ENCODE measurements around the gene CHCHD3.

Gene CHCHD3

GRCh38 chr7:132755538-132756483 lies 326.1 kb downstream of the CHCHD3 start:
- no peak overlapping the region for H3K4me3 Mint-ChIP-seq
- H3K4me1 Mint-ChIP-seq, result peaks cover 5% of the 10 kb centered on the region
- CTCF ChIA-PET, result no interaction called here
- DNase-seq, result no peak
- H3K27ac Mint-ChIP-seq, result no peak overlapping the region
- H3K9me3 Mint-ChIP-seq, result no peaks in the 10 kb centered on the region
- peaks cover 6% of the 10 kb centered on the region for H3K27me3 Mint-ChIP-seq
- no peaks in the 10 kb centered on the region for H3K36me3 Mint-ChIP-seq

- no peak for DNase-seq
- H3K27ac Mint-ChIP-seq, result no peak overlapping the region
- no peaks in the 10 kb centered on the region for H3K9me3 Mint-ChIP-seq
- peaks cover 6% of the 10 kb centered on the region for H3K27me3 Mint-ChIP-seq
- H3K4me1 Mint-ChIP-seq, result peaks cover 5% of the 10 kb centered on the region
- CTCF ChIA-PET, result interaction anchor here (0.6 kb wide), 1 partner anchor 98 kb away, joined by 3 read pairs; no protein-coding TSS in a partner anchor
- no peak overlapping the region for H3K4me3 Mint-ChIP-seq
- no peaks in the 10 kb centered on the region for H3K36me3 Mint-ChIP-seq
Measured at GRCh38 chr7:132752431-132752830, 329.5 kb downstream of the CHCHD3 start.

- H3K27ac Mint-ChIP-seq, result no peak overlapping the region
- DNase-seq, result no peak
- CTCF ChIA-PET, result no interaction called here
- no peak overlapping the region for H3K4me3 Mint-ChIP-seq
- H3K9me3 Mint-ChIP-seq, result no peaks in the 10 kb centered on the region
- H3K4me1 Mint-ChIP-seq, result no peaks in the 10 kb centered on the region
- H3K27me3 Mint-ChIP-seq, result peaks cover 5% of the 10 kb centered on the region
- H3K36me3 Mint-ChIP-seq, result no peaks in the 10 kb centered on the region
Measured at GRCh38 chr7:132751244-132751647, 330.6 kb downstream of the CHCHD3 start.

GRCh38 chr7:132750530-132751217 lies 331.2 kb downstream of the CHCHD3 start:
- CTCF ChIA-PET, result no interaction called here
- Mint-ChIP-seq H3K27ac (no peak overlapping the region), H3K4me1 (no peaks in the 10 kb centered on the region), H3K4me3 (no peak overlapping the region), H3K27me3 (peaks cover 5% of the 10 kb centered on the region), H3K9me3 (no peaks in the 10 kb centered on the region), H3K36me3 (no peaks in the 10 kb centered on the region)
- DNase-seq, result no peak

GRCh38 chr7:132750096-132750495 lies 331.8 kb downstream of the CHCHD3 start:
- H3K9me3 Mint-ChIP-seq, result no peaks in the 10 kb centered on the region
- no peaks in the 10 kb centered on the region for H3K36me3 Mint-ChIP-seq
- no peak overlapping the region for H3K27ac Mint-ChIP-seq
- DNase-seq, result no peak
- CTCF ChIA-PET, result no interaction called here
- H3K27me3 Mint-ChIP-seq, result peaks cover 5% of the 10 kb centered on the region
- H3K4me3 Mint-ChIP-seq, result no peak overlapping the region
- H3K4me1 Mint-ChIP-seq, result no peaks in the 10 kb centered on the region

- Mint-ChIP-seq H3K27me3 (peaks cover 5% of the 10 kb centered on the region), H3K27ac (no peak overlapping the region), H3K4me3 (no peak overlapping the region), H3K36me3 (no peaks in the 10 kb centered on the region), H3K9me3 (peaks cover 2% of the 10 kb centered on the region), H3K4me1 (no peaks in the 10 kb centered on the region)
- no peak for DNase-seq
- CTCF ChIA-PET, result no interaction called here
Measured at GRCh38 chr7:132745510-132745909, 336.4 kb downstream of the CHCHD3 start.

- no peak for DNase-seq
- CTCF ChIA-PET, result no interaction called here
- Mint-ChIP-seq H3K4me3 (no peak overlapping the region), H3K36me3 (no peaks in the 10 kb centered on the region), H3K27me3 (peaks cover 5% of the 10 kb centered on the region), H3K9me3 (peaks cover 2% of the 10 kb centered on the region), H3K27ac (no peak overlapping the region), H3K4me1 (no peaks in the 10 kb centered on the region)
Measured at GRCh38 chr7:132743974-132744373, 337.9 kb downstream of the CHCHD3 start.

GRCh38 chr7:132742189-132742612 lies 339.7 kb downstream of the CHCHD3 start:
- CTCF ChIA-PET, result interaction anchor here (1.6 kb wide), 1 partner anchor 32 kb away, joined by 3 read pairs; no protein-coding TSS in a partner anchor
- no peak for DNase-seq
- Mint-ChIP-seq H3K4me1 (no peaks in the 10 kb centered on the region), H3K27me3 (peaks cover 9% of the 10 kb centered on the region), H3K9me3 (peaks cover 2% of the 10 kb centered on the region), H3K27ac (no peak overlapping the region), H3K4me3 (no peak overlapping the region), H3K36me3 (no peaks in the 10 kb centered on the region)

- no peak for DNase-seq
- H3K36me3 Mint-ChIP-seq, result no peaks in the 10 kb centered on the region
- H3K27ac Mint-ChIP-seq, result no peak overlapping the region
- H3K9me3 Mint-ChIP-seq, result peaks cover 2% of the 10 kb centered on the region
- peaks cover 9% of the 10 kb centered on the region for H3K27me3 Mint-ChIP-seq
- H3K4me1 Mint-ChIP-seq, result no peaks in the 10 kb centered on the region
- CTCF ChIA-PET, result no interaction called here
- H3K4me3 Mint-ChIP-seq, result no peak overlapping the region
Measured at GRCh38 chr7:132740176-132740575, 341.7 kb downstream of the CHCHD3 start.

- peaks cover under 1% of the 10 kb centered on the region for H3K9me3 Mint-ChIP-seq
- H3K4me1 Mint-ChIP-seq, result no peaks in the 10 kb centered on the region
- peaks cover 9% of the 10 kb centered on the region for H3K27me3 Mint-ChIP-seq
- H3K4me3 Mint-ChIP-seq, result no peak overlapping the region
- H3K27ac Mint-ChIP-seq, result no peak overlapping the region
- no peak for DNase-seq
- CTCF ChIA-PET, result no interaction called here
- H3K36me3 Mint-ChIP-seq, result no peaks in the 10 kb centered on the region
Measured at GRCh38 chr7:132739271-132739955, 342.5 kb downstream of the CHCHD3 start.

- Mint-ChIP-seq H3K4me3 (no peak overlapping the region), H3K36me3 (no peaks in the 10 kb centered on the region), H3K4me1 (peaks cover 4% of the 10 kb centered on the region), H3K27ac (no peak overlapping the region), H3K27me3 (peaks cover 9% of the 10 kb centered on the region), H3K9me3 (no peaks in the 10 kb centered on the region)
- CTCF ChIA-PET, result no interaction called here
- no peak for DNase-seq
Measured at GRCh38 chr7:132738254-132738653, 343.6 kb downstream of the CHCHD3 start.

GRCh38 chr7:132735476-132735875 lies 346.4 kb downstream of the CHCHD3 start:
- H3K36me3 Mint-ChIP-seq, result no peaks in the 10 kb centered on the region
- no peak overlapping the region for H3K4me3 Mint-ChIP-seq
- no peak for DNase-seq
- peaks cover 9% of the 10 kb centered on the region for H3K27me3 Mint-ChIP-seq
- no peak overlapping the region for H3K27ac Mint-ChIP-seq
- CTCF ChIA-PET, result no interaction called here
- H3K4me1 Mint-ChIP-seq, result peaks cover 4% of the 10 kb centered on the region
- no peaks in the 10 kb centered on the region for H3K9me3 Mint-ChIP-seq
